Lower leg skin (tissue), 3 donors: ENCODE data around the gene CD99L2.

Experiments
- POLR2A ChIP-seq, 2 donors: fragments of 450-650 bp; IDR thresholded peaks; one replicate each; pipeline ENCODE4 v1.6.1; 2016 to 2017; ENCODE audit warnings: antibody characterized with exemption in 2 of 2, mild to moderate bottlenecking in 1 of 2, moderate library complexity in 1 of 2
- TF ChIP-seq, protein P1 (sequence below), 3 donors: fragments of 450-650 bp; IDR thresholded peaks; one replicate each; pipeline ENCODE4 v1.5.1; 2016; ENCODE audit warnings: antibody characterized with exemption in 3 of 3, mild to moderate bottlenecking in 3 of 3, moderate library complexity in 2 of 3

DNA sequence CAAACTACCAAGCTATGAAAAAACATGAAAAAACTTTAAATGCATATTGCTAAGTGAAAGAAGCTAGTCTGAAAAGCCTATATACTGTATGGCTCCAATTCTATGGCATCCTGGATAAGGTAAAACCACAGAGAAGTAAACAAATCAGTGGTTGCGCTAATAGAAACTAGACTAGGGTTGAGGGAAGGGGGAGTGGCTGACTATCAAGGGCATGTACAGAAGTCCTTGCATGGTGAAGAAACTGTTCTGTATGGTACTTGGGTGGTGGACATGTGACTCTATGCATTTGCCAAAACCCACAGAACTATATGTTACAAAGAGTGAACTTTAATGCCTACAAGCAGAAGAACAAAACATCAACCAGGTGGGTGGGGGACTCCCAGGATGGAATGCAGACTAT, 108.4 kb downstream of the CD99L2 start:
- TF ChIP-seq, protein P1, sequence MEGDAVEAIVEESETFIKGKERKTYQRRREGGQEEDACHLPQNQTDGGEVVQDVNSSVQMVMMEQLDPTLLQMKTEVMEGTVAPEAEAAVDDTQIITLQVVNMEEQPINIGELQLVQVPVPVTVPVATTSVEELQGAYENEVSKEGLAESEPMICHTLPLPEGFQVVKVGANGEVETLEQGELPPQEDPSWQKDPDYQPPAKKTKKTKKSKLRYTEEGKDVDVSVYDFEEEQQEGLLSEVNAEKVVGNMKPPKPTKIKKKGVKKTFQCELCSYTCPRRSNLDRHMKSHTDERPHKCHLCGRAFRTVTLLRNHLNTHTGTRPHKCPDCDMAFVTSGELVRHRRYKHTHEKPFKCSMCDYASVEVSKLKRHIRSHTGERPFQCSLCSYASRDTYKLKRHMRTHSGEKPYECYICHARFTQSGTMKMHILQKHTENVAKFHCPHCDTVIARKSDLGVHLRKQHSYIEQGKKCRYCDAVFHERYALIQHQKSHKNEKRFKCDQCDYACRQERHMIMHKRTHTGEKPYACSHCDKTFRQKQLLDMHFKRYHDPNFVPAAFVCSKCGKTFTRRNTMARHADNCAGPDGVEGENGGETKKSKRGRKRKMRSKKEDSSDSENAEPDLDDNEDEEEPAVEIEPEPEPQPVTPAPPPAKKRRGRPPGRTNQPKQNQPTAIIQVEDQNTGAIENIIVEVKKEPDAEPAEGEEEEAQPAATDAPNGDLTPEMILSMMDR (IDR thresholded peaks at IDR 0.05): no peak
- no peak for TF ChIP-seq POLR2A (IDR thresholded peaks at IDR 0.05)
